Ishikawa (cell line): ENCODE data around the gene FAM234B.

ENCODE experiments used
- CEBPB ChIP-seq: IDR thresholded peaks from 2 replicates; pipeline ENCODE4 v1.6.1; 2012
- CREB1 ChIP-seq: IDR thresholded peaks from 2 replicates; pipeline ENCODE4 v1.6.1; 2012; ENCODE audit warnings: low read depth
- EGR1 ChIP-seq: IDR thresholded peaks from 2 replicates; pipeline ENCODE4 v1.6.1; 2012
- EP300 ChIP-seq: IDR thresholded peaks from 2 replicates; pipeline ENCODE4 v1.6.1; 2012; ENCODE audit warnings: borderline replicate concordance
- FOXM1 ChIP-seq: IDR thresholded peaks from 2 replicates; pipeline ENCODE4 v1.6.1; 2012; ENCODE audit warnings: low read depth, borderline replicate concordance
- MAX ChIP-seq: IDR thresholded peaks from 2 replicates; pipeline ENCODE4 v1.6.1; 2012
- REST ChIP-seq: IDR thresholded peaks from 2 replicates; pipeline ENCODE4 v1.6.1; 2012; ENCODE audit warnings: low read depth, mild to moderate bottlenecking
- TAF1 ChIP-seq: IDR thresholded peaks from 2 replicates; pipeline ENCODE4 v1.6.1; 2012; ENCODE audit warnings: low read depth, mild to moderate bottlenecking
- TCF12 ChIP-seq: IDR thresholded peaks from 2 replicates; pipeline ENCODE4 v1.6.1; 2012; ENCODE audit warnings: low read depth
- TEAD4 ChIP-seq: IDR thresholded peaks from 2 replicates; pipeline ENCODE4 v1.6.1; 2012
- USF1 ChIP-seq: IDR thresholded peaks from 2 replicates; pipeline ENCODE4 v1.6.1; 2012
- YY1 ChIP-seq: IDR thresholded peaks from 2 replicates; pipeline ENCODE4 v1.6.1; 2012; ENCODE audit warnings: low read depth
- ZBTB7A ChIP-seq: IDR thresholded peaks from 2 replicates; pipeline ENCODE4 v1.6.1; 2012; ENCODE audit warnings: low read depth

FAM234B gene

GRCh38 chr12:13000925-13001774, 43.0 kb upstream of the FAM234B start:
- no peak for TF ChIP-seq CREB1
- TF ChIP-seq TEAD4, result 0 out of 2 replicates have a peak, but pooled peaks have one; percentile 6
- no peak for TF ChIP-seq YY1
- TF ChIP-seq USF1, result 0 out of 2 replicates have a peak, but pooled peaks have one; percentile 7
- no peak for TF ChIP-seq REST
- no peak for TF ChIP-seq TCF12
- TF ChIP-seq MAX, result no peak
- no peak for TF ChIP-seq TAF1
- TF ChIP-seq FOXM1, result no peak
- peak; percentile 42; the same call in 1 of the 2 replicates for TF ChIP-seq EGR1
- no peak for TF ChIP-seq CEBPB

GRCh38 chr12:13001775-13002040, 42.5 kb upstream of the FAM234B start:
- TF ChIP-seq USF1 (no peak), YY1 (no peak), MAX (no peak), TEAD4 (no peak), FOXM1 (no peak), REST (no peak), ZBTB7A (no peak), EGR1 (no peak)

GRCh38 chr12:13002301-13003097, 41.7 kb upstream of the FAM234B start:
- TF ChIP-seq MAX (0 out of 2 replicates have a peak, but pooled peaks have one; percentile 27), TCF12 (no peak)

- TF ChIP-seq REST (no peak), USF1 (no peak)
Measured at GRCh38 chr12:13004361-13004760, 39.8 kb upstream of the FAM234B start.

GRCh38 chr12:13004986-13005385, 39.2 kb upstream of the FAM234B start:
- TF ChIP-seq REST, result no peak
- no peak for TF ChIP-seq TEAD4
- no peak for TF ChIP-seq MAX
- TF ChIP-seq EP300, result no peak
